Immature natural killer cell (primary cell): Measurements from ENCODE around the gene FEZF1. TPM values are rescaled to one million over a fixed set of nuclear protein-coding genes. Genes with fewer than 3 reads are reported as not detected.

ENCODE experiments used
- DNase-seq, 3 donors: peaks; one replicate each; pipeline ENCODE4 v3.0.0; 2022; ENCODE audit warnings: mixed read lengths in 1 of 3
- H3K27ac Mint-ChIP-seq, 6 donors: one replicate each; pipeline ENCODE4 v1.8.0; 2020; ENCODE audit warnings: mixed read lengths in 6 of 6, mild to moderate bottlenecking in 5 of 6, inconsistent platforms in 4 of 6, moderate library complexity in 3 of 6
- H3K27me3 Mint-ChIP-seq, 3 donors: one replicate each; pipeline ENCODE4 v1.8.0; 2020 to 2021; ENCODE audit warnings: low read depth in 3 of 3, mild to moderate bottlenecking in 3 of 3, mixed read lengths in 3 of 3, moderate library complexity in 3 of 3, inconsistent platforms in 1 of 3
- H3K36me3 Mint-ChIP-seq, 3 donors: one replicate each; pipeline ENCODE4 v1.8.0; 2020; ENCODE audit warnings: mixed read lengths in 3 of 3, inconsistent platforms in 2 of 3, mild to moderate bottlenecking in 2 of 3
- H3K4me1 Mint-ChIP-seq, 2 donors: one replicate each; pipeline ENCODE4 v1.8.0; 2020; ENCODE audit warnings: inconsistent platforms in 2 of 2, mild to moderate bottlenecking in 2 of 2, mixed read lengths in 2 of 2, moderate library complexity in 1 of 2
- H3K4me3 Mint-ChIP-seq, 5 donors: one replicate each; pipeline ENCODE4 v1.8.0; 2020; ENCODE audit warnings: mild to moderate bottlenecking in 5 of 5, mixed read lengths in 5 of 5, inconsistent platforms in 3 of 5, moderate library complexity in 3 of 5
- H3K9me3 Mint-ChIP-seq, 6 donors: one replicate each; pipeline ENCODE4 v1.8.0; 2020; ENCODE audit warnings: mild to moderate bottlenecking in 6 of 6, mixed read lengths in 6 of 6, inconsistent platforms in 4 of 6, moderate library complexity in 3 of 6
- polyA plus RNA-seq, 3 donors: library from polyadenylated mRNA; unstranded; fragments of 300-500 nt; fragmentation: Illumina TruSeq; gene quantifications; one replicate each; pipeline ENCODE4 v1.2.3, GENCODE V29; 2021

Gene FEZF1
- polyA plus RNA-seq, 3 donors from 2014 or later: not detected

DNA sequence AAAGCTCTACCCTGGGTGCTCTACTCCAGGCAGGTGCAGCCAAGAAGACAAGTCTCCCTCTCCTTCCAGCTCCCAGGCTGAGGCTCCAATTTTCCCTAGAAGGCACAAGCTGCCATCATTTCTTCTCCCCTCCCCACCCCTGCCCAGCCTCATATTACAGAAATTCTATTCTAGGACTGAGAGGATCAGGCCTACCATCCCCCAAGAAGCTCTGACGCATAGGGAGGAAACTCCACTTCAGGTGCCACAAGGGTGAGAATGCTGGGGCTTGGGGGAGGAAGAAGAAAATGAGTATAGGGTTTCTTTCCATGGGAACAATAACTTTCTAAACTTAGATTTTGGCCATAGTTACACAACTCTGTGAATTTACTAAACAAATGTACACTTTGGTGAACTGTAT, 35.3 kb downstream of the FEZF1 start:
- Mint-ChIP-seq H3K36me3 (peaks cover 0 to 4% (median 0%) of the 10 kb centered on the region in 3 donors), H3K27me3 (peaks cover 0 to 4% (median 3%) of the 10 kb centered on the region in 3 donors), H3K9me3 (peaks cover 0 to 15% (median 2%) of the 10 kb centered on the region in 6 donors), H3K4me3 (no peak overlapping the region), H3K4me1 (no peaks in the 10 kb centered on the region), H3K27ac (no peak overlapping the region)
- no peak for DNase-seq

DNA sequence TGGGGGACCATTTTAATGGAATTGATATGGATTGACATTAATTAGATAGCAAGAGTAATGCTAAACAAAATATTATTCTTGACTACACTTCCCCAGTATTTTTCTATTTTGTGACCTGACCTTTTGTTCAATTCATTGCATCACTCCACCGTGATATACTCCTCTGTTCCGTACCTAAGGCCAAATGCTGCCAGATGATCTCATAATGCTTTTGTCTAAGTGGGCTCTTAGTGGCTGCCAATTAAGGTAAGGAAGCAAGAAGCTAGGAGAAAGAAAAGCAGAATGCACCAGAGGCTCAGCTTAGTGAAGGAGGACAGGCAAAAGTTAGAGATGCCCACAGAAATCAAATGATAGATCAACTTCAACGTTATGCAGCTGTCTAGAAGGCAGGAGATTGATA, 36.4 kb downstream of the FEZF1 start:
- no peak for DNase-seq
- Mint-ChIP-seq H3K27ac (no peak overlapping the region), H3K4me1 (no peaks in the 10 kb centered on the region), H3K9me3 (peaks cover 0 to 18% (median 4%) of the 10 kb centered on the region in 6 donors), H3K36me3 (peaks cover 0 to 4% (median 0%) of the 10 kb centered on the region in 3 donors), H3K27me3 (peaks cover 0 to 4% (median 3%) of the 10 kb centered on the region in 3 donors), H3K4me3 (no peak overlapping the region)

DNA sequence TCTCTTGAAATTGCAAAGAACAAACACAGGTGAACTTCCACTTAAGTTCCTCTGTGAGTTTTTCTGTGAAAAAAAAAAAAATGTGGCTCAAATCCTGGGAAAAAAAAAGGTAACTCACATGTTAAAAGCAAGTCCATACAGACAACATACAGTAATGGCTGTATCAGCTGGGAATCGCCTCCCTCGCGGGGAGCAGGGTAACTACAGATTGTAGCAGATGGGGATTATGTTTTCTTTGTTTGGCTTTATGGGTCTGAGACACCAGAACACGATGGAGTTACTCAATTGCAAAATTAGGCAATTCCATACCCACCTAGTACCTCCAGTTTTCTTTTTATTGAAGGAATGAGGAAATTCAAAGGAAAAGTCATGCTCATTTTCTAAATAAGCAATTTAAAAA, 42.3 kb downstream of the FEZF1 start:
- DNase-seq: no peak
- Mint-ChIP-seq H3K27ac (no peak overlapping the region), H3K4me1 (no peaks in the 10 kb centered on the region), H3K9me3 (peaks cover under 1 to 39% (median 4%) of the 10 kb centered on the region in 6 donors), H3K36me3 (peaks cover 0 to 4% (median 0%) of the 10 kb centered on the region in 3 donors), H3K27me3 (peaks cover 0 to 11% (median 1%) of the 10 kb centered on the region in 3 donors), H3K4me3 (no peak overlapping the region)

DNA sequence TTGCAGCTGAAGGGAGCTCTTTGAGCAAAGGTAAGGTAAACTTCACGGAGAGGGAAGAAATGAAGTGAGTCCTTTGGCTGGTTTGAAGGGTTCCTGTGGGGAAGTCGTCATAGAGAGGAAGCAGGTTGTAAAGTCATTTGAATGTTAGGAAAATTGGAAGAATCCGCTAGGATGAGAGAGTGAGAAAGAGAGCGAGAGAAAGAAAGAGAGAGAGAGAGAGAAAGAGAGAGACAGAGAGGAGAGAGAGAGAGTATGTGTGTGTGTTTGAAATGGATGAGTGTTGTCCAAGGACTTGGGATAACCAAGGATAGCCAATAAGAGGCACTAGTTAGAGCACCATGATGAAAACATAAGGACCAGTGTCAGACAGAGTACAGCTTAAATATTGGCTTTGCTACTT, 43.1 kb downstream of the FEZF1 start:
- Mint-ChIP-seq H3K36me3 (peaks cover 0 to 4% (median 0%) of the 10 kb centered on the region in 3 donors), H3K27me3 (peaks cover 0 to 11% (median 0%) of the 10 kb centered on the region in 3 donors)
- no peak for DNase-seq

DNA sequence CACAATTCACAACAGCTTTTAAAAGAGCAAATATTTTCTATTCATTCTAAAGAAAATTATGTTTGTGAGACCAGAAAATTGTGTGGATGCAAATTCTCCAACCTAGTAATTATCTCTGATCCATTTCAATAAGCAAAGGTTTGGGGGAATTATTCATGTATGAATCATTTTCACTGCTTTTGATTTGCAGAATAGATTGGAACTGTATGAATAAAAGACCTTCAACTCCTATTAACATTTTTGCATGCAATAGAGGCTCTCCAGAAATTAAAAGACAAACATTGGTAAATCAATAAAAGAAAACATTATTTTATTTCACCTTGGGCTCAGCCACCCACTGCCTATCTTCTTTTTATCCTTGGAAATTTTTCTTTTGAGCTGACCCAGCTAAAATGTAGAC, 43.5 kb downstream of the FEZF1 start:
- H3K36me3 Mint-ChIP-seq: peaks cover 0 to 4% (median 0%) of the 10 kb centered on the region in 3 donors
- peaks cover 2 to 37% (median 4%) of the 10 kb centered on the region in 6 donors for H3K9me3 Mint-ChIP-seq
- H3K4me3 Mint-ChIP-seq: no peak overlapping the region
- no peaks in the 10 kb centered on the region for H3K4me1 Mint-ChIP-seq
- no peak overlapping the region for H3K27ac Mint-ChIP-seq
- no peak for DNase-seq
- H3K27me3 Mint-ChIP-seq: peaks cover 0 to 11% (median 0%) of the 10 kb centered on the region in 3 donors

More for the DNA sequence above, 43.1 kb downstream of the FEZF1 start:
- Mint-ChIP-seq H3K4me1 (no peaks in the 10 kb centered on the region), H3K9me3 (peaks cover 2 to 39% (median 4%) of the 10 kb centered on the region in 6 donors), H3K27ac (no peak overlapping the region), H3K4me3 (no peak overlapping the region)

DNA sequence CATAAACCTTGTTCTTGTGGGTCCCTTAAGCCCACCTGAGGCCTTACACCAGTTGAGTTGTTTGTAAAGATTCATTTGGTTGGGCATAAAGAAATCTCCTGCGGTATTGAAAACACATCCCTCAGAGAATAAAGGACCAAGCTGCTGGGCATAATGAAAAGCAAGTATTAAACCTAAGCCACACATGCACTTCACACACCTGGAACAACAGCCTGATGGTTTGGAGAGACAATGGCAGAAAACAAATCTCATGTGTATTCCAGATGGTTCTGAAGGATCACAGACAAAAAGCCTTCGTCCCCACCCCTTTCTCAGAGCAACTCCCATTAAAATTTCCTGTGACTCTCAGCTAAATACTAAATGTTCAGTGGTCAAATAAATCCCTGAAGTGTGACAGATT, 44.2 kb downstream of the FEZF1 start:
- DNase-seq: no peak
- H3K27me3 Mint-ChIP-seq: peaks cover 0 to 11% (median 0%) of the 10 kb centered on the region in 3 donors
- H3K4me3 Mint-ChIP-seq: no peak overlapping the region
- H3K4me1 Mint-ChIP-seq: no peaks in the 10 kb centered on the region
- H3K36me3 Mint-ChIP-seq: no peaks in the 10 kb centered on the region
- H3K9me3 Mint-ChIP-seq: peaks cover 2 to 37% (median 5%) of the 10 kb centered on the region in 6 donors
- no peak overlapping the region for H3K27ac Mint-ChIP-seq

DNA sequence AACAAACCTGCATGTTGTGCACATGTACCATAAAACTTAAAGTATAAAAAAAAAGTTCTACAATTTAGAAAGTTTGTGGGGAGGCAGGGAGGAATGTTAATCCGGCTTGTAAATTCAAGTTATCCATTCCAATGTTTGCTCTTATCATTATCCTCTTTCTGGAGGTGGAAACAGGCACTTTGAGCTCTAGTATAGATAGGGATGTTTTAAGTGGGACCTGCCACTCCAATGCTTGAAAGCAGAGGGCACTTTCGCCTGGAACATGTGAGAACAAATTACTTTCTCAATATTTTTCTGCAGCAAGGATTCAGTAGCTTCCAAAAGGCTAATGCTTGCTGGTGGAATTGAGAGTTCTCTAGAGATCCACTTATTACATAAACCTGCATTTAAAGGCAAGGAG, 45.6 kb downstream of the FEZF1 start:
- DNase-seq: no peak
- H3K4me3 Mint-ChIP-seq: no peak overlapping the region
- no peaks in the 10 kb centered on the region for H3K36me3 Mint-ChIP-seq
- H3K9me3 Mint-ChIP-seq: peaks cover 2 to 37% (median 5%) of the 10 kb centered on the region in 6 donors
- peaks cover 0 to 11% (median 0%) of the 10 kb centered on the region in 3 donors for H3K27me3 Mint-ChIP-seq
- H3K27ac Mint-ChIP-seq: no peak overlapping the region
- no peaks in the 10 kb centered on the region for H3K4me1 Mint-ChIP-seq

DNA sequence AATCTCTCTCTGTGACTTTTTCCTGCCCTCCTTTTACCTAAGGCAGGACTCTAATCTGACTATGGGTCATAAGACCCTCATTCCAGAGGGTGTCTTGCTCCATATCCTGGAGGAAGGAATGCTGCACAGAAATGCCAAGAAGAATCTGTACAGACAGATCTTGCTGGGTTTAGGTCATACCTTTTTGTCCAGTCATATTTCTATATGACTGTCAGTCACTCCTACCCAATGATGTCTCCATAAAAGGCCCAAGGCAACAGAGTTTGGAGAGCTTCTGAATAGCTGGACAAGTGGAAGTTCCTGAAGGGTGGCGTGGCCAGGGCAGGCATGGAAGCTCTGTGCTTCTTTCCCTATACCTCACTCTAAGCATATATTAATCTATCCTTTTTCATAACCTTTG, 47.5 kb downstream of the FEZF1 start:
- no peak overlapping the region for H3K27ac Mint-ChIP-seq
- peaks cover 0 to 11% (median 0%) of the 10 kb centered on the region in 3 donors for H3K27me3 Mint-ChIP-seq
- peaks cover 2 to 37% (median 4%) of the 10 kb centered on the region in 6 donors for H3K9me3 Mint-ChIP-seq
- no peak overlapping the region for H3K4me3 Mint-ChIP-seq
- no peaks in the 10 kb centered on the region for H3K4me1 Mint-ChIP-seq
- no peaks in the 10 kb centered on the region for H3K36me3 Mint-ChIP-seq
- DNase-seq: no peak

DNA sequence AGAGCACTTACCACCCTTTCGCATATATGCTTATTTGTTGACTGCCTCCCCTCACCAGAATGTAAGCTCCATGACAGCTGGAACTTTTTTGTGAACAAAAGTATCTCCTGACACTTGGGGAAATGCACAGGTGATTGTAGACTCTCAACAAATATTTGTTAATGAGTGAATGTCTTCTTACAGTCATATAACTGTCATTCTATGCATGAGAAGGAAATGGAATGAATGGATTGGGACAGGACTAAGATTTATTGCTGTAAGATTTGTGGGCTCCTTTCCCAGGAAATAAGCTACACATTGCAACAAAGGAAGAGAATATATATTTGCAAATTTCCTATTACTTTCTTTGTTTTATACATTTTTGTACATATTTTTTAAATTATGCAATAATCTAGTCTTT, 48.5 kb downstream of the FEZF1 start:
- H3K36me3 Mint-ChIP-seq: no peaks in the 10 kb centered on the region
- no peaks in the 10 kb centered on the region for H3K4me1 Mint-ChIP-seq
- DNase-seq: no peak
- H3K9me3 Mint-ChIP-seq: peaks cover 2 to 34% (median 4%) of the 10 kb centered on the region in 6 donors
- no peak overlapping the region for H3K4me3 Mint-ChIP-seq
- H3K27me3 Mint-ChIP-seq: peaks cover 0 to 6% (median 0%) of the 10 kb centered on the region in 3 donors
- H3K27ac Mint-ChIP-seq: no peak overlapping the region

DNA sequence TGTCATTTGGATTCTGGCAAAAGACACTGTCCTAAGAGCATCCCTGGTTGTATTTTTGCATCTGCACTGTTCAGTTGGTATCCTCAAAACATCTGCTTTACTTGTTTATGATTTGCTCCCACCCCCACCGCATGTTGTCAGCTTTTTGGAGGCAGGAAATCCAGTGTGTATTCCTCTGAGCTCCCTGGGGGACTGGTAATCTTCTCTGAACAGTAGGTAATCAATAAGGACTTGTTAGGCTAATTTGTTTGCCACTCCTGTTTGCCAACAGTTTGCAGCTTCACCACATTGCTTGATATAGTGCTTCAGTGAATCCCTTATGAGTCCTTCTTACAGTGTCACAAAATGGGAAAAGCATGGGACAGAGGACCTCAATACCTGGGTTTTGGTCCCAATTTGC, 49.1 kb downstream of the FEZF1 start:
- peaks cover 0 to 31% (median 5%) of the 10 kb centered on the region in 6 donors for H3K9me3 Mint-ChIP-seq
- H3K27ac Mint-ChIP-seq: no peak overlapping the region
- no peak overlapping the region for H3K4me3 Mint-ChIP-seq
- no peak for DNase-seq
- peaks cover 0 to 5% (median 0%) of the 10 kb centered on the region in 3 donors for H3K27me3 Mint-ChIP-seq
- no peaks in the 10 kb centered on the region for H3K4me1 Mint-ChIP-seq
- no peaks in the 10 kb centered on the region for H3K36me3 Mint-ChIP-seq

Other genes with a start within 250 kb of the FEZF1 start
- gene AASS, start 160.5 kb downstream of the FEZF1 start, polyA plus RNA-seq: under 1 TPM in 2 of 3 donors, not detected in 1; 0.76 to 0.81 TPM